ENCODE measurements around the gene MAPK9. TPM values are rescaled to one million over a fixed set of nuclear protein-coding genes. Genes with fewer than 3 reads are reported as not detected.

MAPK9 gene
- total RNA-seq, 1 experiment from 2014 or later, result 38.6 TPM

DNA sequence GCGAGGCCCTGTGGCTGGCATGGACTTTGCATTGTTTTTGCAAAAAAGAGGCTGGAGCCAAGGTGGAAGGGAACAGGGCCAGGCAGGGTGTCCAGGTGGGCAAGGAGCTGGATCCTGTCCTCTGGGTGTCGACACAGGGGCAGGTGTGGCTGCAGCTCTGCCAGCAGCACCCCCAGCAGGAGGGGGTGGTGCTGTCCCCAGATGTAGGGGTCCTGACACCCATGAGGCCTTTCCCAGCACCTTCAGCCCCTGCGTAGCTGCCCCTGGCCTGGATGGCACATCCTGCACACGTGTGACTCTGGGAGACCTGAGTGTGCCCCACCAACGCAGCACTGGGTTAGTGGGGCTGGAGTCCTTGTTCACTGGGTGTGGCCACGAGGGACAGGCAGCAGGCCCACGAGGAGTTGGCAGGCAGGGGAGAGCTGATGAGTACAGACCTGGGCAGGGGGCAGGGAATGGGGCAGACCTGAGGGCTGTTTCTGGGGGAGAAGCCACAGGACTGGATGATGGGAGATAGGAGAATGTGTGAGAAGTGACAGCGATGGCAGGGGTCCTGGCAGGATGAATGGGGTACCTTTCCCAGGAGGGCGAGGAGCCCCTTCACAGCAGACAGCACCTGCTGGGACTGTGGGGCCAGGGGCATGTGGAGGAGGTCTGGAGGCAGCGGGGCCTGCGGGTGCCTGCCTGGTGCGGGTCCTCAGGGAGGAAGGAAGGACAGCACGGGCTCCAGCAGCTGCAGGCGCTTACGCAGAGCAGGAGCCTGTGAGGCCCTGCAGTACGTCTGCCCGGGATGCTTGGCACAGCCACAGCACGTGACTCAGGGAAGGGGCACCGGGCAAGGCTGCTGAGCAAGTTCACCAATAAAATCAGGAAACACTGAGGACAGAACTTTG is 79.3 kb downstream of the MAPK9 start:
- Histone ChIP-seq H4K5ac (ENCODE audit: insufficient read length, low read depth, low read length) (no peak overlapping the region), H3K14ac (ENCODE audit: insufficient read depth, low read length) (no peak overlapping the region), H3K4me2 (ENCODE audit: insufficient read depth, insufficient read length, low read length) (no peak overlapping the region), H3K4me1 (ENCODE audit: insufficient read depth, low read length) (no peaks in the 10 kb centered on the region), H3K4ac (ENCODE audit: low read depth, low read length) (no peak overlapping the region), H3K79me2 (ENCODE audit: insufficient read depth, low read length) (no peaks in the 10 kb centered on the region), H4K8ac (replicated peaks; ENCODE audit: insufficient read length, low read depth, low read length) (no peak overlapping the region), H2BK5ac (ENCODE audit: insufficient read length, low read length) (no peak overlapping the region), H3K9me3 (ENCODE audit: control insufficient read depth, low read depth, low read length) (no peaks in the 10 kb centered on the region), H2AK5ac (ENCODE audit: insufficient read length, low read length) (no peak overlapping the region), H3K23me2 (ENCODE audit: insufficient read length, low read depth, low read length, poor library complexity, severe bottlenecking) (no peaks in the 10 kb centered on the region), H3K27ac (ENCODE audit: insufficient read length, low read depth, low read length) (no peak overlapping the region), H4K91ac (ENCODE audit: insufficient read length, low read depth, low read length) (no peak overlapping the region), H2BK12ac (ENCODE audit: insufficient read length, low read depth, low read length) (no peak overlapping the region), H2BK20ac (ENCODE audit: low read depth, low read length, poor library complexity, severe bottlenecking) (no peak overlapping the region), H3K79me1 (ENCODE audit: insufficient read depth, low read depth, low read length, poor library complexity, severe bottlenecking) (no peaks in the 10 kb centered on the region), H2BK120ac (ENCODE audit: low read depth, low read length, poor library complexity, severe bottlenecking) (no peak overlapping the region), H3K27me3 (ENCODE audit: insufficient read depth, low read length) (peaks cover 5% of the 10 kb centered on the region; the same call in 1 of the 2 replicates), H2AFZ (ENCODE audit: low read length) (no peak overlapping the region), H3T11ph (ENCODE audit: low read length) (no peak overlapping the region), H3K18ac (ENCODE audit: insufficient read length, low read depth, low read length) (no peak overlapping the region), H3K23ac (ENCODE audit: insufficient read length, low read depth, low read length) (no peak overlapping the region), H3K9ac (ENCODE audit: extremely low read depth, insufficient read length, low read length) (no peak overlapping the region), H3K56ac (ENCODE audit: insufficient read length, low read depth, low read length) (no peak overlapping the region), H4K20me1 (ENCODE audit: control insufficient read depth, insufficient read depth, insufficient read length) (no peaks in the 10 kb centered on the region), H2BK15ac (ENCODE audit: low read depth, low read length) (no peak overlapping the region)
- H3K36me3 Mint-ChIP-seq (ENCODE audit: insufficient read depth in 1 of 3, low read depth in 3 of 3), result no peaks in the 10 kb centered on the region; a peak in 1 of 7 replicates
- TF ChIP-seq CTCF (conservative IDR thresholded peaks at IDR 0.05), result no peak
- H3K27ac Mint-ChIP-seq, result no peak overlapping the region
- DNase-seq, result no peak
- peaks cover 0 to 9% of the 10 kb centered on the region in 2 experiments; a peak in 3 of 5 replicates for H3K9me3 Mint-ChIP-seq
- peaks cover 31% of the 10 kb centered on the region for H3K27me3 Mint-ChIP-seq (ENCODE audit: low read depth)
- WGBS (ENCODE audit: extremely low coverage, insufficient read length, low lambda C conversion rate), result no CpG with 5 or more reads among the region's 19 CpGs
- peaks cover 8 to 9% of the 10 kb centered on the region in 2 experiments; a peak in 3 of 4 replicates for H3K4me1 Mint-ChIP-seq
- no peak overlapping the region for H3K4me3 Mint-ChIP-seq

Measured in H9 (cell line).